ENCODE data around the gene SETD2. TPM values are rescaled to one million over a fixed set of nuclear protein-coding genes. Genes with fewer than 3 reads are reported as not detected.

SETD2 gene
- total and polyA plus RNA-seq, 9 of the 15 experiments (the other 6 are each of a cell fraction or from before 2014, with no cell fraction given): 8.2 to 44.0 (median 33.6) TPM

GRCh38 chr3:47117807-47118364 is 46.0 kb downstream of the SETD2 start (continued):
- TF ChIP-seq DEAF1 (CRISPR knock-in tag; IDR thresholded peaks at IDR 0.05) (0 out of 2 replicates have a peak, but pooled peaks have one; percentile 32), MCM2 (IDR thresholded peaks at IDR 0.05; ENCODE audit: low read depth) (no peak), TEAD1 (CRISPR knock-in tag; IDR thresholded peaks at IDR 0.05) (no peak), HDAC2 (IDR thresholded peaks at IDR 0.05) (peak; percentile 64; the same call in 1 of the 2 replicates), SETDB1 (IDR thresholded peaks at IDR 0.05; ENCODE audit: low read length) (no peak), RFX7 (CRISPR knock-in tag; IDR thresholded peaks at IDR 0.05) (no peak), TAF1 (IDR thresholded peaks at IDR 0.05; ENCODE audit: control insufficient read depth, extremely low read depth, insufficient read depth, low read length, severe bottlenecking) (no peak), MAFG (tag; conservative IDR thresholded peaks at IDR 0.05) (peak; percentile 58), ZNF445 (CRISPR knock-in tag; IDR thresholded peaks at IDR 0.05; ENCODE audit: low read depth) (no peak), NKRF (IDR thresholded peaks at IDR 0.05; ENCODE audit: borderline replicate concordance) (no peak), DACH1 (IDR thresholded peaks at IDR 0.05; ENCODE audit: partially characterized antibody) (no peak), MIER1 (IDR thresholded peaks at IDR 0.05; ENCODE audit: low read depth) (no peak), ZNF408 (CRISPR knock-in tag; IDR thresholded peaks at IDR 0.05; ENCODE audit: low read depth) (no peak), MGA (IDR thresholded peaks at IDR 0.05) (no peak)
